Measurements from ENCODE around the gene CBX2.

DNA sequence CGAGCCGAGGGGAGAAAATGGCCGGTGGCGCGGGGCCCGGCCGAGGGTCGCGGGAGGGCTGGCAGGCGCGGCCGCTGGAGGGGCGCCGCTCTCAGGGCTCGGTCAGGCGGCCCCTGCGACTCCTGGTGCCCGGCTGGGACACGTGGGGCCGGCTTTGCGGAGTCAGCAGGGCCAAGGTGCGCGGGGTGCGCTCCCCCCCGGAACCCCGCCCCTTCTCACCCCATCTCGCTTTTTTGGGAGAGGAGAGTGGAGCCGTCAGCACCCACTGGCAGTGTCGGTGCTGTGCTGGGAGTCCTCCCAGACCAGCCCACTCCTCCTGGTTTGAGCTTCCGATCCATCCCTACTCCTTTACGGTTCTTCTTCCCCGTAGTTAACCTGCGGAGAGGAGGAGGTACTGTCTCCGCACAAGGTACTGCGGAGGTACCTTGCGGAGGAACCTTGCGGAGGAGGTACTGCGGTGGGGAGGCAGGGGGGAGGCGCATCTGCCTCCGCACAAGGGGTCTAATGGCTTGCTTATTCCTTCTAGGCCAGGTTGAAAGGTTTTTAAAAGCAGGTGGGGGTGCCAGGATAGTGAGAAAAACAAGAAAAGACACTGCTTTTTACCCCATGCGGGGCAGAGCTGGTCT lies 38.0 kb downstream of the CBX2 start:
- TF ChIP-seq EZH2 (IDR thresholded peaks at IDR 0.05; ENCODE audit: insufficient read depth, poor library complexity, severe bottlenecking) (no peak), EZH2phosphoT487 (IDR thresholded peaks at IDR 0.05; ENCODE audit: insufficient read depth, low read depth) (no peak)

All from GM23248 (cell line).